HG03442 (cell line): Measurements from ENCODE around the gene FCGR3A.

Source experiments
- ATAC-seq: cut with Tn5 transposase; IDR thresholded peaks from one replicate; pipeline ENCODE4 v1.9.1; 2021; ENCODE audit warnings: mild to moderate bottlenecking, moderate library complexity; ENCODE audit not compliant: unreplicated experiment

The FCGR3A gene

GRCh38 chr1:161505686-161506085, 43.9 kb downstream of the FCGR3A start:
- ATAC-seq: no peak

GRCh38 chr1:161503394-161503748, 46.2 kb downstream of the FCGR3A start:
- no peak for ATAC-seq

GRCh38 chr1:161502641-161503393, 46.8 kb downstream of the FCGR3A start:
- ATAC-seq: no peak

- ATAC-seq: no peak
Measured at GRCh38 chr1:161502181-161502580, 47.4 kb downstream of the FCGR3A start.

- no peak for ATAC-seq
Measured at GRCh38 chr1:161501234-161501633, 48.4 kb downstream of the FCGR3A start.

DNA sequence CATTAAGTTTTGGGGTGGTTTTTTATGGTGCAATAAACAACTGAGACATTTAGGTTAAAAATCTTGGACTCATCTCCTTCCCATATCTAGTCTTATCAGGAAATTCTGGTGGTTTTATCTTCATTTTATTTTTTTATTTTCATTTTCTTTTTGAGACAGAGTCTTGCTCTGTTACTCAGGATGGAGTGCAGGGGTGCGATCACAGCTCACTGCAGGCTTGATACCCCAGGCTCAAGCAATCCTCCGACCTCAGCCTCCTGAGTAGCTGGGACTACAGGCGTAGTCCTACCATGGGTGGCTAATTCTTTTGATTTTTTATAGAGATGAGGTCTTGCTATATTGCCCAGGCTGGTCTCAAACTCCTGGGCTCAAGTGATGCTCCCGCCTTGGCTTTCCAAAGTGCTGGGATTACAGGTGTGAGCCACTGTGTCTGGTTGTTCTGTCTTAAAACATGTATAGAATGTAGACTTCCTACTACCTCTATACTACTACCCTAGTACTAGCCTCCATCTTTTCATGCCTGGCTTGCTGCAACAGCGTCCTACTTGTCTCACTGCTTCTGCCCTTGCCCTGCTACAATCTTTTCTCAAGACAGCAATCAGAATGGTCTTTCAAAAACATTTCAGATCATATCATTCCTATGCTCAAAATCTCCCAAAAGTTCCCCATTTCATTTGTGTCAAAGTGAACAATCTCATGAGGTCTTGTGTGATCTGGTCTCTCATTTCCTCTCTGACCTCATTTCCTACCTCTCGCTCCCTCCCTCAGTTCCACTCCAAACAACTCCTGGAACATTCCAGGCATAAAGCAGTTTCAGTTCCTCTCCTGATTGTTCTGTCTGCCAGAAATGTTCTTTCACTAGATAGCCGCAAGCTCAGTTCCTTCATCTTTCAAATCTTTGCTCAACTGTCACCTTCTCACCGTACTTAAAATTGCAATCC, 50.2 kb downstream of the FCGR3A start:
- no peak for ATAC-seq

DNA sequence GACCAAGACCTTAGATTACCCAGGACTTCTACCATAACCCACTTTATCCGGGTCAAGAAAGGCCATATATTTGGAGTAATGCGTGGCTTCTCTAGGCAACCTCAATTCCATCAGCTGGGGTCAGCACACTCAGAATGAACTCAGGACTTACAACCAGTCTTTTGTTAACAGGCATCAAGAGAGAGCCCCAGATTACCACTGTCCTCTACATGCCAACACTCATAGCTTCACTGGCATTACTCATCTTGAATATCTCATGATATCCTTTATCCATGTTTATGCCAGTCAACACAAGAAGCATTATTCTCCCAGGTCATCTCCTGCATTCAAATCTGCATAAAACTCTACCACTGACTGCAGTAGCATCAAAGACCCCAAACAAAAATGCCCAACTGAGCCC, 51.0 kb downstream of the FCGR3A start:
- ATAC-seq: no peak

GRCh38 chr1:161497961-161498360, 51.7 kb downstream of the FCGR3A start:
- no peak for ATAC-seq

- ATAC-seq: no peak
Measured at GRCh38 chr1:161495490-161495889, 54.1 kb downstream of the FCGR3A start.

DNA sequence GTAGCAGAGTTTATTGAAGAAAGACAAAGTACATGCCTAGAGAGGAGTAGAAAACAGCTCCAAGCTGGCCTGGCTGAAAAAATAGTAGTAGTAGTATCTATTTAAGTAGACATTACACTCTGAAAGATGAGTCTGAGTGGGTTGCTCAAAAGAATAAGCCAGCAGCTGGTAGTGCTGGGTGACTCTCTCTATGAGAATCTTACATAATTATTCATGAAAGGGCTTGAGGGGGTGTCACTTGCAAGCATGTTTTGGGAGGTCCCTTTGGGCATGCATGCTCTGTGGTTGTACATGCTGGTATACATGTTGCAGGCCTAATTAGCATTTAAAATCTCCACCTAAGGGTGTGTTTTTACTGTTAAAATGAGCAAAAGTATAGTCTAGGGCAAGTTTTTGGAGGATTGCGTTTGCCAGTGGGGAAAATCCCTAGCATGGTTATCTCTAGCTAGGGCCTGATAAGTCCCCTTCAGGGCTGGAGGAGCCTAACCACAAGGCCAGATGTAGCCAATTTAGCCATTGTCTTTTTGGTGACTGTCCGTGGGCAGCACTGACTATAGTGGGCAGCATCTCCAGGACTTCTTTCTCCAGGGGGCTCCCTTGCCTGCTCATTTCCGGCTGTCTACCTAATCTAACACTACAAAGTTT, 55.4 kb downstream of the FCGR3A start:
- ATAC-seq: no peak

DNA sequence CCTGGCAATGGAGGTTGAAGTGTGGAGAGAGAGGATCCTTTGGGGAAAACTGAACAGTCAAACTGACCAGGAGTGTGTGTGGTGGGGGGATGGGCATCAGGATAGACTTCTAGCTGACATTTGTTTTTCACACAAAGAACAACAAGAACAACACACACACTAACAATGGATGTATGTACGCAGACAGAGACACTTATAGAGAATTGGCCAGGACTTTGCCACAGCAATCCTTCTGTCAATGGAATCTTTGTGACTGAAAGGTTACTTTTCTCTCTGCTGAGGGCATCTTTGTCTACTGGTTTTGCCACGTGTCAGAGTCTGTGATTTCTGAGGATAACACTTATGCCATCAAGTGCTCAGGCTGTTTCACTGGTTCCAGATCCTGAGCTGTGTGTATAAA, 56.8 kb downstream of the FCGR3A start:
- ATAC-seq: no peak
